EL (cell line): Measurements from ENCODE around the gene GTF3C4.

ENCODE experiments used
- DNase-seq: peaks from one replicate; pipeline ENCODE4 v3.0.0-alpha.2; 2016

The GTF3C4 gene

GRCh38 chr9:132670457-132671391, at the start of gene GTF3C4:
Gene GTF3C4, plus strand, starts transcription at chr9:132670464. Its CDS starts 135 bp downstream, at chr9:132670599.
- peak; percentile 56 for DNase-seq

- DNase-seq = peak; percentile 50
Measured at GRCh38 chr9:132622159-132622558, 48.1 kb upstream of the GTF3C4 start.

GRCh38 chr9:132626285-132626684, 44.0 kb upstream of the GTF3C4 start:
- DNase-seq = no peak

GRCh38 chr9:132627106-132627505, 43.2 kb upstream of the GTF3C4 start:
- no peak for DNase-seq

- no peak for DNase-seq
Measured at GRCh38 chr9:132627594-132627993, 42.7 kb upstream of the GTF3C4 start.

GRCh38 chr9:132628746-132629145, 41.5 kb upstream of the GTF3C4 start:
- no peak for DNase-seq

GRCh38 chr9:132630116-132630515, 40.1 kb upstream of the GTF3C4 start:
- DNase-seq = no peak

GRCh38 chr9:132630811-132631210, 39.5 kb upstream of the GTF3C4 start:
- DNase-seq = no peak

- DNase-seq = peak; percentile 82
Measured at GRCh38 chr9:132631280-132631679, 39.0 kb upstream of the GTF3C4 start.

- no peak for DNase-seq
Measured at GRCh38 chr9:132631685-132632084, 38.6 kb upstream of the GTF3C4 start.

- DNase-seq = no peak
Measured at GRCh38 chr9:132632413-132633129, 37.7 kb upstream of the GTF3C4 start.

GRCh38 chr9:132634327-132634726, 35.9 kb upstream of the GTF3C4 start:
- DNase-seq = no peak

GRCh38 chr9:132637351-132637750, 32.9 kb upstream of the GTF3C4 start:
- DNase-seq = no peak

GRCh38 chr9:132637801-132638200, 32.5 kb upstream of the GTF3C4 start:
- DNase-seq = no peak

GRCh38 chr9:132638240-132638639, 32.0 kb upstream of the GTF3C4 start:
- DNase-seq = no peak

- no peak for DNase-seq
Measured at GRCh38 chr9:132639322-132639721, 30.9 kb upstream of the GTF3C4 start.

GRCh38 chr9:132641216-132641615, 29.0 kb upstream of the GTF3C4 start:
- no peak for DNase-seq

GRCh38 chr9:132644251-132644650, 26.0 kb upstream of the GTF3C4 start:
- no peak for DNase-seq

GRCh38 chr9:132645306-132645705, 25.0 kb upstream of the GTF3C4 start:
- no peak for DNase-seq

GRCh38 chr9:132645711-132646110, 24.6 kb upstream of the GTF3C4 start:
- no peak for DNase-seq

GRCh38 chr9:132646726-132647125, 23.5 kb upstream of the GTF3C4 start:
- peak; percentile 10 for DNase-seq

- DNase-seq = peak; percentile 98
Measured at GRCh38 chr9:132647355-132647754, 22.9 kb upstream of the GTF3C4 start.

- peak; percentile 50 for DNase-seq
Measured at GRCh38 chr9:132647806-132648205, 22.5 kb upstream of the GTF3C4 start.

GRCh38 chr9:132648283-132648682, 22.0 kb upstream of the GTF3C4 start:
- DNase-seq = no peak
